Right lung (tissue), 5 donors: ENCODE measurements around the gene TP53BP2. TPM values are rescaled to one million over a fixed set of nuclear protein-coding genes. Genes with fewer than 3 reads are reported as not detected.
"Not testable (repeated sequence)": the region's sequence is repeated elsewhere in the genome, so short reads cannot be mapped to it uniquely, and the experiment has no call there.

Experiments used
- DNase-seq, 2 donors: peaks; one replicate each; pipeline ENCODE4 v3.0.0-alpha.2; 2013
- polyA plus RNA-seq, 5 donors: library from polyadenylated mRNA; unstranded; fragments of 120-200 nt; gene quantifications; one replicate each; pipeline versions ENCODE4 v1.2.1 to v1.2.3, GENCODE V29; 2013; ENCODE audit warnings: inconsistent platforms in 1 of 5, low replicate concordance in 1 of 5; ENCODE audit not compliant: insufficient read length in 5 of 5, insufficient read depth in 1 of 5

TP53BP2 gene
- polyA plus RNA-seq, 5 donors = 38.3 to 66.3 (median 50.3) TPM

- no peak for DNase-seq
These were observed 100.0 kb downstream of the TP53BP2 start for GRCh38 chr1:223745731-223746130.

GRCh38 chr1:223742856-223743517 lies 102.8 kb downstream of the TP53BP2 start:
- no peak for DNase-seq

GRCh38 chr1:223741861-223742260 lies 103.9 kb downstream of the TP53BP2 start:
- DNase-seq = no peak

- DNase-seq = not testable (repeated sequence)
These were observed 105.6 kb downstream of the TP53BP2 start for GRCh38 chr1:223740038-223740736.

DNA sequence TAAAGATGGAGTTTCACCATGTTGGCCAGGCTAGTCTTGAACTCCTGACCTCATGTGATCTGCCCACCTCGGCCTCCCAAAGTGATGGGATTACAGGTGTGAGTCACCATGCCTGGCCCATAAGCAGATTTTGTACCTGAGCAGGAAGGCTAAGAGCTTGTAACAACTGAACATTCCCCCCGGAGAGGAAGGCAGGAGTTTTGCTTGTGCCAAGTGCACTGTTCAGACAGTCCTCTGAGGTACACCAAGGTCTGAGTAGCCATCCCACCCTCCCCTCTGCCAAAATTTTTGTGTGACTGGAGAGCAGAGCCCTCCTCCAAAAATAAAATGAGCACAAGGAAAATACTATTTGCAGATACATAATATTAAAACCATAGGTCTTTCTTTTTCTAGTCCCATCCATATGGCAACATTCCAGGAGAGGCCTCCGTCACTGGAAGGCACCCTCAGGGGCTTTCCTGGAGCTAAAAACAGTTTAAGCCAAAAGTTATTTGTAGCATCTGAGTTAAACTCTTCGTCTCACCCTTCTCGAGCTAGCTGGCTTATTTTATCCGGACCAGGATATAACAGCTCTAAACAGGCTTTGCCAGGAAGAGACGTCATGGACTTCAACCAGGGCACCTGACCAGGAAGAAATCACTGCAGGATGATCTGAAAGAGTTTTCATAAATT lies 106.2 kb downstream of the TP53BP2 start:
- DNase-seq = no peak

GRCh38 chr1:223738465-223739365 lies 107.0 kb downstream of the TP53BP2 start:
- no peak for DNase-seq

- DNase-seq = no peak
These were observed 108.4 kb downstream of the TP53BP2 start for GRCh38 chr1:223737342-223737741.

DNA sequence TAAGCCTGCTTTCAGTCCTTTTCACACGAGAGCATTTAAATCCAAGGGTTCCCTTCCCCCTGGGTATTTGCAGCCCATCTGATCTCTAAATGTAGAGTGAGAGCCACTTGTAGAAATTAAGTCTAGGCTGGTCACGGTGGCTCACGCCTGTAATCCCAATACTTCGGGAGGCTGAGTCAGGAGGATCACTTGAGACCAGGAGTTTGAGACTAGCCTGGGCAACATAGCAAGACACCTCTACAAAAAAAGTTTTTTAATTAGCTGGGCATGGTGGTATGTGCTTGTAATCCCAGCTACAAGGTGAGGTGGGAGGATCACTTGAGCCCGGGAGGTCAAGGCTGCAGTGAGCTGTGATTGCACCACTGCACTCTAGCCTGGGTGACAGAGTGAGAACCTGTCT lies 109.1 kb downstream of the TP53BP2 start:
- not testable (repeated sequence) for DNase-seq

- DNase-seq = no peak
These were observed 111.6 kb downstream of the TP53BP2 start for GRCh38 chr1:223733898-223734852.

- DNase-seq = no peak
These were observed 112.6 kb downstream of the TP53BP2 start for GRCh38 chr1:223732993-223733798.

- DNase-seq = no peak
These were observed 114.5 kb downstream of the TP53BP2 start for GRCh38 chr1:223731133-223731770.

DNA sequence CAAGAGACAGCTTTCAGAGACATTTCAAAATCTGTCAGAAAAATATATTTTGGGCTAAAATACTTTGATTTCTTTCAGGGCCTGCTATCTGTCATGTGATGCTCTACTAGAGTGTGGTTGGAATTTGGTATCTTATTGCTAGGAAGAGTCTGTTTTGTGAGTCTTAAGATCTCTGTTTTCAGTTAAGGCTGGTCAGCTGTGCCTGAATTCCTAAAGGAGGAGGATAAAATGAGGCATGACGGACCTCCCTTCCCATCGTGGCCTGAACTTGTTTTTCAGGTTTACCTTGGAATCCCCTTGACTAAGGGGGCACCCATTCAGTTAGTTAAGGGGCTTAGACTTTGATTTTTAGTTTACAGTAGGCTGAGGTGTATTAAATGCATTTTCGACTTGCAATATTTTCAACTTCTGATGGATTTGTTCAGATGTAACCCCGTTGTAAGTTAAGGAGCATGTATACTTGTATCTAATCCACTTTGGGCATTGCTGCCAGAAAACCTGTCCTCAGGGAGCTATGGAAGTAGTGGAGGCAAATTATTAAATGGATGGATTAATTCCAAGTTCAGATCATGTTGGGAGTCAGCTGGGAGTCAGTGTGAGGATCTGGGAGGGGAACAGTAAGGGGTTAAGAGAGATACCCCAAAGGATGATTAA lies 115.1 kb downstream of the TP53BP2 start:
- DNase-seq = no peak

- no peak for DNase-seq
These were observed 115.8 kb downstream of the TP53BP2 start for GRCh38 chr1:223729906-223730305.

Other genes starting within 250 kb of the TP53BP2 start
- gene CAPN8, start 180.2 kb downstream of the TP53BP2 start, polyA plus RNA-seq = 1 to 10 TPM in 2 of 5 donors, under 1 TPM in 3; 0.48 to 2.2 (median 0.98) TPM
- gene CAPN2, start 133.4 kb downstream of the TP53BP2 start, polyA plus RNA-seq = 100 to 1,000 TPM; 135 to 169 (median 146) TPM